SK-N-SH (cell line): ENCODE data around the gene RBM47. TPM values are rescaled to one million over a fixed set of nuclear protein-coding genes. Genes with fewer than 3 reads are reported as not detected.

Experiments
- CTCF ChIA-PET: fragments of 300-600, 350-600 bp; formaldehyde crosslinking; extraction: SDS; loops from one replicate; lab custom pipeline; 2021; lab: Yijun Ruan, JAX
- POLR2A ChIA-PET: fragments of 350-600 bp; sonication (Branson Sonifier 250); formaldehyde crosslinking; extraction: SDS; loops from one replicate; lab custom pipeline; 2020; ENCODE audit warnings: antibody characterized with exemption, inconsistent platforms; lab: Yijun Ruan, JAX
- DNase-seq: peaks from one replicate; pipeline ENCODE4 v3.0.0; 2012
- H2AFZ ChIP-seq: fragments of 200-600 bp; sonication (generic); 2 replicates; pipeline ENCODE4 v1.8.1; 2016; ENCODE audit warnings: antibody characterized with exemption, mild to moderate bottlenecking, low read depth
- H3F3A ChIP-seq: fragments of 200-600 bp; sonication (generic); replicated peaks from 2 replicates; pipeline ENCODE3; 2016; ENCODE audit warnings: antibody characterized with exemption, mild to moderate bottlenecking; ENCODE audit not compliant: insufficient read depth
- H3K27ac ChIP-seq, 2 experiments: fragments of 200-500 bp in 1 of 2; fragments of 200-600 bp in 1 of 2; sonication (Bioruptor generic) in 1 of 2; sonication (generic), shearing (Covaris generic) in 1 of 2; 2 replicates each; pipeline versions ENCODE4 v1.5.1 to v1.6.1; 2014 to 2016; ENCODE audit warnings: low read depth in 2 of 2, inconsistent platforms in 1 of 2, low read length in 1 of 2, mild to moderate bottlenecking in 1 of 2, mixed read lengths in 1 of 2
- H3K27me3 ChIP-seq: fragments of 200-600 bp; sonication (generic), shearing (Covaris generic); 2 replicates; pipeline ENCODE4 v1.6.1; 2016; ENCODE audit warnings: mixed run types; ENCODE audit not compliant: insufficient read depth
- H3K36me3 ChIP-seq, 2 experiments: fragments of 200-500 bp in 1 of 2; fragments of 200-600 bp in 1 of 2; sonication (Bioruptor generic) in 1 of 2; sonication (generic) in 1 of 2; replicated peaks in 1 of 2; 2 replicates each; pipeline versions ENCODE3 to v1.5.1; 2014 to 2016; ENCODE audit warnings: low read length in 1 of 2, mild to moderate bottlenecking in 1 of 2; ENCODE audit not compliant: insufficient read depth in 2 of 2, control insufficient read depth in 1 of 2
- H3K4me1 ChIP-seq, 2 experiments: fragments of 200-500 bp in 1 of 2; fragments of 200-600 bp in 1 of 2; sonication (Bioruptor generic) in 1 of 2; sonication (generic), shearing (Covaris generic) in 1 of 2; 2 replicates each; pipeline versions ENCODE4 v1.5.1 to v1.6.1; 2014 to 2016; ENCODE audit warnings: low read depth in 1 of 2, low read length in 1 of 2, mixed run types in 1 of 2; ENCODE audit not compliant: insufficient read depth in 2 of 2, control insufficient read depth in 1 of 2
- H3K4me2 ChIP-seq: fragments of 200-600 bp; sonication (generic), shearing (Covaris generic); 2 replicates; pipeline ENCODE4 v1.6.1; 2017; ENCODE audit warnings: mixed run types
- H3K4me3 ChIP-seq, 2 experiments: fragments of 200-500 bp in 1 of 2; fragments of 200-600 bp in 1 of 2; sonication (Bioruptor generic) in 1 of 2; sonication (generic), shearing (Covaris generic) in 1 of 2; 2 replicates each; pipeline versions ENCODE4 v1.5.1 to v1.8.1; 2014 to 2016; ENCODE audit warnings: low read depth in 2 of 2, inconsistent platforms in 1 of 2, low read length in 1 of 2, mild to moderate bottlenecking in 1 of 2, mixed read lengths in 1 of 2, moderate library complexity in 1 of 2
- H3K79me2 ChIP-seq: fragments of 200-600 bp; sonication (generic); 2 replicates; pipeline ENCODE4 v1.8.1; 2017; ENCODE audit warnings: mild to moderate bottlenecking; ENCODE audit not compliant: insufficient read depth
- H3K9ac ChIP-seq: fragments of 200-600 bp; sonication (generic); 2 replicates; pipeline ENCODE4 v1.6.1; 2017; ENCODE audit warnings: mixed run types
- H3K9me2 ChIP-seq: fragments of 200-600 bp; sonication (generic); 2 replicates; pipeline ENCODE4 v1.6.1; 2017; ENCODE audit warnings: mixed run types
- H3K9me3 ChIP-seq: fragments of 200-600 bp; sonication (generic); 2 replicates; pipeline ENCODE4 v1.6.1; 2017; ENCODE audit warnings: mixed run types, mild to moderate bottlenecking, moderate library complexity
- H4K20me1 ChIP-seq: fragments of 200-600 bp; sonication (generic); 2 replicates; pipeline ENCODE4 v1.6.1; 2017; ENCODE audit warnings: mild to moderate bottlenecking, mixed run types; ENCODE audit not compliant: insufficient read depth
- ELF1 ChIP-seq: IDR thresholded peaks from 2 replicates; pipeline ENCODE4 v1.4.0; 2012
- GABPA ChIP-seq: IDR thresholded peaks from 2 replicates; pipeline ENCODE4 v1.4.0; 2012; ENCODE audit warnings: low read depth, mild to moderate bottlenecking
- GATA2 ChIP-seq: sonication (generic); formaldehyde crosslinking; IDR thresholded peaks from 2 replicates; pipeline ENCODE4 v1.5.0; 2020; ENCODE audit warnings: mild to moderate bottlenecking, missing genetic modification reagents
- JUND ChIP-seq: IDR thresholded peaks from 2 replicates; pipeline ENCODE4 v1.4.0; 2012
- MXI1 ChIP-seq: IDR thresholded peaks from 2 replicates; pipeline ENCODE4 v1.6.1; 2012; ENCODE audit warnings: mild to moderate bottlenecking, low read depth, low read length, improper control_type of control experiment
- NFIC ChIP-seq: IDR thresholded peaks from 2 replicates; pipeline ENCODE4 v1.4.0; 2012; ENCODE audit warnings: borderline replicate concordance
- POLR2AphosphoS5 ChIP-seq: IDR thresholded peaks from 2 replicates; pipeline ENCODE4 v1.6.1; 2012; ENCODE audit warnings: low read depth, low read length
- SIN3A ChIP-seq: IDR thresholded peaks from 2 replicates; pipeline ENCODE4 v1.6.1; 2012; ENCODE audit warnings: low read depth, mild to moderate bottlenecking, low read length, moderate library complexity, borderline replicate concordance
- TEAD4 ChIP-seq: IDR thresholded peaks from 2 replicates; pipeline ENCODE4 v1.4.0; 2012; ENCODE audit warnings: mild to moderate bottlenecking, borderline replicate concordance; ENCODE audit not compliant: insufficient read depth
- USF1 ChIP-seq: IDR thresholded peaks from 2 replicates; pipeline ENCODE4 v1.4.0; 2012; ENCODE audit warnings: low read depth, borderline replicate concordance
- YY1 ChIP-seq: IDR thresholded peaks from 2 replicates; pipeline ENCODE4 v1.4.0; 2012; ENCODE audit warnings: low read depth, mild to moderate bottlenecking
- WGBS: methylation state at CpG from one replicate; pipeline ENCODE4 v1.1.6; 2017; ENCODE audit warnings: low lambda C conversion rate; 5-methylcytosine and 5-hydroxymethylcytosine counted together
- polyA plus RNA-seq, 3 experiments: library from polyadenylated mRNA; depleted of rRNA; stranded (reverse); fragments of >200 nt; gene quantifications; 2 replicates each; pipeline ENCODE4 v1.2.3, GENCODE V29; 2012
- TF ChIP-seq, protein P1 (sequence below): fragments of 150-350 bp; IDR thresholded peaks from 2 replicates; pipeline ENCODE4 v1.6.1; 2016; ENCODE audit warnings: mild to moderate bottlenecking, low read depth, low read length
- TF ChIP-seq, protein P2 (sequence below): fragments of 200-600 bp; sonication (generic); IDR thresholded peaks from 2 replicates; pipeline ENCODE4 v1.6.1; 2017; ENCODE audit warnings: antibody characterized with exemption, mild to moderate bottlenecking, moderate library complexity

The RBM47 gene
- polyA plus RNA-seq, 1 of the 3 experiments (the other 2 are of a cell fraction), result 6.8 TPM

GRCh38 chr4:40587351-40587750 lies 42.3 kb downstream of the RBM47 start:
- DNase-seq, result no peak
- Histone ChIP-seq H3K27me3 (no peaks in the 10 kb centered on the region), H4K20me1 (no peaks in the 10 kb centered on the region), H3K9me2 (no peaks in the 10 kb centered on the region), H3K4me2 (no peak overlapping the region), H3K4me1 (0 out of 4 replicates have a peak, but pooled peaks cover 0 to 3% of the 10 kb centered on the region in 2 experiments), H3K9ac (no peak overlapping the region), H3K9me3 (no peaks in the 10 kb centered on the region), H3F3A (no peaks in the 10 kb centered on the region), H3K27ac (no peak overlapping the region), H3K79me2 (no peaks in the 10 kb centered on the region), H3K4me3 (no peak overlapping the region), H3K36me3 (no peaks in the 10 kb centered on the region), H2AFZ (no peak overlapping the region)
- ChIA-PET POLR2A (no interaction called here), CTCF (no interaction called here)
- 96% methylated on average over 2 of the region's 2 CpGs for WGBS
- TF ChIP-seq YY1 (no peak), JUND (no peak), TEAD4 (no peak), USF1 (no peak), SIN3A (no peak)

GRCh38 chr4:40586729-40587128 lies 42.9 kb downstream of the RBM47 start:
- CTCF ChIA-PET, result no interaction called here
- POLR2A ChIA-PET, result no interaction called here
- Histone ChIP-seq H3K4me1 (0 out of 4 replicates have a peak, but pooled peaks cover 0 to 3% of the 10 kb centered on the region in 2 experiments), H3K27me3 (no peaks in the 10 kb centered on the region), H3K36me3 (no peaks in the 10 kb centered on the region), H3F3A (no peaks in the 10 kb centered on the region), H4K20me1 (no peaks in the 10 kb centered on the region), H3K79me2 (no peaks in the 10 kb centered on the region), H3K9me2 (no peaks in the 10 kb centered on the region), H3K4me2 (no peak overlapping the region), H3K27ac (no peak overlapping the region), H3K9me3 (no peaks in the 10 kb centered on the region), H3K9ac (no peak overlapping the region), H3K4me3 (no peak overlapping the region), H2AFZ (no peak overlapping the region)
- 84% methylated on average over 8 of the region's 8 CpGs for WGBS
- DNase-seq, result no peak
- TF ChIP-seq TEAD4, result no peak
- TF ChIP-seq, protein P1, sequence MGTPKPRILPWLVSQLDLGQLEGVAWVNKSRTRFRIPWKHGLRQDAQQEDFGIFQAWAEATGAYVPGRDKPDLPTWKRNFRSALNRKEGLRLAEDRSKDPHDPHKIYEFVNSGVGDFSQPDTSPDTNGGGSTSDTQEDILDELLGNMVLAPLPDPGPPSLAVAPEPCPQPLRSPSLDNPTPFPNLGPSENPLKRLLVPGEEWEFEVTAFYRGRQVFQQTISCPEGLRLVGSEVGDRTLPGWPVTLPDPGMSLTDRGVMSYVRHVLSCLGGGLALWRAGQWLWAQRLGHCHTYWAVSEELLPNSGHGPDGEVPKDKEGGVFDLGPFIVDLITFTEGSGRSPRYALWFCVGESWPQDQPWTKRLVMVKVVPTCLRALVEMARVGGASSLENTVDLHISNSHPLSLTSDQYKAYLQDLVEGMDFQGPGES, result no peak
- TF ChIP-seq ELF1, result no peak
- TF ChIP-seq NFIC, result no peak
- no peak for TF ChIP-seq GATA2
- TF ChIP-seq, protein P2, sequence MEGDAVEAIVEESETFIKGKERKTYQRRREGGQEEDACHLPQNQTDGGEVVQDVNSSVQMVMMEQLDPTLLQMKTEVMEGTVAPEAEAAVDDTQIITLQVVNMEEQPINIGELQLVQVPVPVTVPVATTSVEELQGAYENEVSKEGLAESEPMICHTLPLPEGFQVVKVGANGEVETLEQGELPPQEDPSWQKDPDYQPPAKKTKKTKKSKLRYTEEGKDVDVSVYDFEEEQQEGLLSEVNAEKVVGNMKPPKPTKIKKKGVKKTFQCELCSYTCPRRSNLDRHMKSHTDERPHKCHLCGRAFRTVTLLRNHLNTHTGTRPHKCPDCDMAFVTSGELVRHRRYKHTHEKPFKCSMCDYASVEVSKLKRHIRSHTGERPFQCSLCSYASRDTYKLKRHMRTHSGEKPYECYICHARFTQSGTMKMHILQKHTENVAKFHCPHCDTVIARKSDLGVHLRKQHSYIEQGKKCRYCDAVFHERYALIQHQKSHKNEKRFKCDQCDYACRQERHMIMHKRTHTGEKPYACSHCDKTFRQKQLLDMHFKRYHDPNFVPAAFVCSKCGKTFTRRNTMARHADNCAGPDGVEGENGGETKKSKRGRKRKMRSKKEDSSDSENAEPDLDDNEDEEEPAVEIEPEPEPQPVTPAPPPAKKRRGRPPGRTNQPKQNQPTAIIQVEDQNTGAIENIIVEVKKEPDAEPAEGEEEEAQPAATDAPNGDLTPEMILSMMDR, result no peak
- TF ChIP-seq MXI1, result no peak
- TF ChIP-seq GABPA, result no peak
- TF ChIP-seq JUND, result no peak
- no peak for TF ChIP-seq POLR2AphosphoS5
